Nephron (organoid): Measurements from ENCODE around the gene PEX10.

Source experiments
- H3K27ac Mint-ChIP-seq, 3 experiments: 2 replicates each; pipeline ENCODE4 v1.8.0; 2020; ENCODE audit warnings: mixed read lengths in 3 of 3, mild to moderate bottlenecking in 2 of 3, moderate library complexity in 1 of 3
- H3K27me3 Mint-ChIP-seq: 2 replicates; pipeline ENCODE4 v1.8.0; 2021; ENCODE audit warnings: low read depth, mild to moderate bottlenecking, moderate library complexity, mixed read lengths
- H3K36me3 Mint-ChIP-seq: 2 replicates; pipeline ENCODE4 v1.8.0; 2020; ENCODE audit warnings: low read depth, mixed read lengths
- H3K4me1 Mint-ChIP-seq: 2 replicates; pipeline ENCODE4 v1.8.0; 2020; ENCODE audit warnings: mixed read lengths
- H3K4me3 Mint-ChIP-seq, 3 experiments: 2 replicates each; pipeline ENCODE4 v1.8.0; 2020; ENCODE audit warnings: mild to moderate bottlenecking in 3 of 3, mixed read lengths in 3 of 3, moderate library complexity in 2 of 3
- H3K9me3 Mint-ChIP-seq: 2 replicates; pipeline ENCODE4 v1.8.0; 2020; ENCODE audit warnings: mixed read lengths
- TF ChIP-seq, protein P1 (sequence below), 3 experiments: fragments of 200-600 bp; sonication (generic); IDR thresholded peaks; one replicate each; pipeline ENCODE4 v1.5.0; 2021; ENCODE audit warnings: antibody characterized with exemption in 3 of 3; ENCODE audit not compliant: unreplicated experiment in 3 of 3

The PEX10 gene

DNA sequence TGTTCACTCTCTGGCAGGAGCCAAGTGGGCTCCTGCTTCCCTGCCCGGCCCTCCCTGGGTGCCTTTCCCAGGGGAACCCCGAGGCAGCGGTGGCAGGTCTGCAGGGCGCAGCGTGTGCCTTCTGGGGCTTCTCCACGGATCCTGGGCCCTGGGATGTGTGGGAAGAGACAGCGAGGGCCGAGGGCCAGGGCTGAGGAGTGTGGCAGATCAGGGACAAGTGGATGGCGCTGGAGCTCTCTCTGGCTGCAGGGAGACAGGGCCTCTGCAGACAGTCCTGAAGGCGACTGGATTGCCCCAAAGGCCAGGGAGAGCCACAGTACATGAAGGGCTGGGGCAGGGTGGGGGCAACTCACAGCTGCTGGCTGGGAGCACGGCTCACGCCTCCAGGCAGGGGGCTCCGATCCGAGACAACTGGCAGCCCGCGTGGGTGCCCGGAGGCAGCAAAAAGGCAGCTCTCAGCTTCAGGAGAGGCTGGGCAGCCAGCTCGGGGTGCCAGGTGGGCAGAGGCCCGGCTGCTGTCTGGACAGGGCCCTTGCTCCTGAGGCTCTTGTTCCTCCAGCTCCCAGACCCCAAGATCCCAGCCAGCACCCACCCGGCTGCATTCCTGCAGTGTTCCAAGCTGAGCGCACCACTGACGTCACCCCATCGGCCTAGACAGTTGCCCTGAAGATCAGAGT lies 37.0 kb downstream of the PEX10 start:
- TF ChIP-seq, protein P1, sequence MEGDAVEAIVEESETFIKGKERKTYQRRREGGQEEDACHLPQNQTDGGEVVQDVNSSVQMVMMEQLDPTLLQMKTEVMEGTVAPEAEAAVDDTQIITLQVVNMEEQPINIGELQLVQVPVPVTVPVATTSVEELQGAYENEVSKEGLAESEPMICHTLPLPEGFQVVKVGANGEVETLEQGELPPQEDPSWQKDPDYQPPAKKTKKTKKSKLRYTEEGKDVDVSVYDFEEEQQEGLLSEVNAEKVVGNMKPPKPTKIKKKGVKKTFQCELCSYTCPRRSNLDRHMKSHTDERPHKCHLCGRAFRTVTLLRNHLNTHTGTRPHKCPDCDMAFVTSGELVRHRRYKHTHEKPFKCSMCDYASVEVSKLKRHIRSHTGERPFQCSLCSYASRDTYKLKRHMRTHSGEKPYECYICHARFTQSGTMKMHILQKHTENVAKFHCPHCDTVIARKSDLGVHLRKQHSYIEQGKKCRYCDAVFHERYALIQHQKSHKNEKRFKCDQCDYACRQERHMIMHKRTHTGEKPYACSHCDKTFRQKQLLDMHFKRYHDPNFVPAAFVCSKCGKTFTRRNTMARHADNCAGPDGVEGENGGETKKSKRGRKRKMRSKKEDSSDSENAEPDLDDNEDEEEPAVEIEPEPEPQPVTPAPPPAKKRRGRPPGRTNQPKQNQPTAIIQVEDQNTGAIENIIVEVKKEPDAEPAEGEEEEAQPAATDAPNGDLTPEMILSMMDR (IDR thresholded peaks at IDR 0.05; ENCODE audit: unreplicated experiment in 3 of 3), result no peak
- peaks cover 15% of the 10 kb centered on the region for H3K4me1 Mint-ChIP-seq
- H3K9me3 Mint-ChIP-seq, result no peaks in the 10 kb centered on the region
- no peak overlapping the region for H3K27ac Mint-ChIP-seq
- no peak overlapping the region for H3K4me3 Mint-ChIP-seq
- H3K36me3 Mint-ChIP-seq, result peaks cover 5% of the 10 kb centered on the region
- no peaks in the 10 kb centered on the region for H3K27me3 Mint-ChIP-seq

DNA sequence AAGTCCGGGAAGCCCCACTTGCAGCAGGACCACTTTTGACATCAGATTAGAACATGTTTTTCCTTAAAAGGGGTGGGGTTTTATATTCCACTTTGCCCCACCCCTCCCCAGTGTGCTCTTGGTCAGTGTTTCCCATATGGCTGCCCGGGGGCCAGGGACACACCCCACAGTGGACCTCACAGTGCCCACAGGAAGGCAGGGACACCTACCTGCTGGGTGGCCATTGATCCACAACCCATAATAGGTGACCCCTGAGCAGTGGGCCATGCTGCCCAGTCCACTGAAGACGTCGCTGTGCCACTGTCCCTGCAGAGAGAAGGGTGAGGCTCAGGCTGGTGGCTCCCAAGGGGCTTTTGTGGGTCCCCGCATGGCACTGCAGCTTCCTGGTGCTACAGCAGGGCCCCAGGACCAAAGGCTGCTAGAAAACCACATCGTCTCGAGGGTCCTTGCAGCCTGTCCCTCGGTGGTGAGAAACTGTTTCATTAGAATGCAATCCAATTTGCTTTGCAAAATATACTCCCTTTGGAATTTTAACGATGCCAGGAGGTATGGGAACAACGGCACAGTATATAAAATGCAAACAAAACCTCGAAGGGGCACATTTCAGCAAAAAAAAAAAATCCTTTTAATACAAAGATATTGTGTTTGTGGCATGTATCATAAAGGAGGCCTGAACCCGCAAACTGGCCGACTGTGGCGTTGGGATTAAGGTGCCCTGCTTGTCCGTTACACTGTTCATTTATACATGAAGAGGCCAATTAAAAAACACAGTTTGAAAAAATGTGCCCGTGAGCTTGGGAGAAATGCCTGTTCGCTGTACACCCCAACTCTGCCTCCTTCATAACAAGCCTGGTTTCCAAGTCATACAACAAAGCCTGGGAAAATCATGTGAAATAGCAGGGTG lies 37.9 kb downstream of the PEX10 start:
- Mint-ChIP-seq H3K9me3 (no peaks in the 10 kb centered on the region), H3K4me1 (peaks cover 12% of the 10 kb centered on the region), H3K27me3 (no peaks in the 10 kb centered on the region), H3K36me3 (peaks cover 13% of the 10 kb centered on the region), H3K27ac (no peak overlapping the region), H3K4me3 (no peak overlapping the region)
- TF ChIP-seq, protein P1 (IDR thresholded peaks at IDR 0.05; ENCODE audit: unreplicated experiment in 3 of 3), result no peak

DNA sequence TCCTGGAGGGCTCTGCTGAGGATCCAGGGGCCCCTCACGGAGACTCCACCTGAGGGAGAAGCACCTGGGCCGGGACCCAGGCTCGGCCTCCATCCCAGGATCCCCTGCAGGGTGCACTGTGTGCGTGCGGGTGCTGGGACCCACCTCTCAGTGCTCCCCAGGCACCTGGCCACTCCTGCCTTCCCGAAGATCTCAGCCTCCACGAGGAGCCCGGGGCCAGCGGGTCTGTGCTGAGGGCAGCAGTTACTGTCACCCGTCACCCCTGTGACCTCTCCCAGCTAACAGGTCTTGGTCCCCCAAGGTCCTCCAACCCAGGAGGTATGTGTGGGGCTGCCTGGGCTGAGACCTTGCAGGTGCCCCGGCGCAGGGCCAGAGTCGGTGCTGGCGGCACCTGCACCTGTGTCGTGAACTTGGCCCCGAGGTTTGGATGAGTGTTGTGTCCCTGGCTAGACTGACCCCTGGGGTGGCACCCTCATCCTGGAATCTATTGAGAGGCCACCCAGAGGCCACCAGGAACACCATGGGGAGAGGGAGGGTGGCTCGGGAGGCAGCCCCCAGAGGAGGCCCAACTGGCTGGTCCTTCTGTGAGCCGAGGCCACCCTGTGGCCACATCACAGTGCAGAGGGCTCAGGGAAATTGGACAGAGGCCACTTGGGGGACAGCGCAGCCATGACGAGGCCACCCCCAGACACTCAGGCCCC lies 38.7 kb downstream of the PEX10 start:
- Mint-ChIP-seq H3K4me1 (peaks cover 3% of the 10 kb centered on the region), H3K27ac (no peak overlapping the region)
- TF ChIP-seq, protein P1 (IDR thresholded peaks at IDR 0.05; ENCODE audit: unreplicated experiment in 3 of 3), result no peak

DNA sequence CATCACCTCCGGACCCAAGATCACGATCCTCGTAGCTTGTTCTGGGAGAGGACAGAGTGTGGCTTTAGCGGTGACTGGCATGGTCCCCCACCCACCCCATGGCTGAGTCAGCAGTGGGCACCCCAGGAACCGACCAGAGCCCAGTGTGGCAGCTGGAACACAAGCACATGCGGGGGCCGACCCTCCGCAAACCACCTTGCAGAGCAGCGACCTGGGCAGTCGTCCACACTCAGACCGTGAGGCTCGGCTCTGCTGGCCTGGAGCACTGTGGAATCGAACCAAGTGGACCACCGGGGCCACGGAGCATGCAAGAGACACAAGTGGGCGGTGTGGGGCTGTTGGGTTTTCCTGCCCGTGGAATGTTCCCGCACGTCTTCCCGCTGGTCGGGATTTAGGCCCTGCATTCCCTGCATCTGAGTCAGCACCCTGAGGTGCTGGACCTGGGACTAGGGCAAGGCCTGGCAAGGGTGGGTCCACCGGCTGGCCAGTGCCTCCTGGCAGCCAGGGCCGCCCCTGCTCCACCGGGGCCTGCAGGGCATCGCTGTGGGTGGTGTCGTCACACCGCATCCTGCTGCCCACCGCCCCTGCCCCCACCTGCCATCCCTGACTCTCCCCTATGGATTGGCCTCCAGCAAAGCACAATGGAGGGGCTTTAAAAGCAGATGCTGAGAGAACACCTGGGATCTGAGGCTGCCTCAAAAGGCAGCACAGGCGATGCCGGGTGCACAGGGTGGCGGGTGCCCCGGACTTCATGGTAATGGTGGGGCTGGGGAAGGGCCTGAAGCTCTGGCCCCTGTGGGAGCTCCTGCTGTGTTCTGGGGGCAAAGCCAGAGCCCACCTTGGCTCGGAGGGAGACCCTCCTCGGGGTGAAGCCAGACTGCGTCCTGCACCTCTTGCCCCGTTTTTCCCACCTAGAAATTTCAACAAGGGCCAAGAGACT lies 39.5 kb downstream of the PEX10 start:
- Mint-ChIP-seq H3K27me3 (no peaks in the 10 kb centered on the region), H3K9me3 (no peaks in the 10 kb centered on the region), H3K27ac (no peak overlapping the region), H3K4me1 (peaks cover 3% of the 10 kb centered on the region), H3K36me3 (peaks cover 22% of the 10 kb centered on the region), H3K4me3 (no peak overlapping the region)
- TF ChIP-seq, protein P1 (IDR thresholded peaks at IDR 0.05; ENCODE audit: unreplicated experiment in 3 of 3), result no peak

More for the DNA sequence above, 38.7 kb downstream of the PEX10 start:
- Mint-ChIP-seq H3K9me3 (no peaks in the 10 kb centered on the region), H3K4me3 (no peak overlapping the region), H3K36me3 (peaks cover 13% of the 10 kb centered on the region), H3K27me3 (no peaks in the 10 kb centered on the region)

DNA sequence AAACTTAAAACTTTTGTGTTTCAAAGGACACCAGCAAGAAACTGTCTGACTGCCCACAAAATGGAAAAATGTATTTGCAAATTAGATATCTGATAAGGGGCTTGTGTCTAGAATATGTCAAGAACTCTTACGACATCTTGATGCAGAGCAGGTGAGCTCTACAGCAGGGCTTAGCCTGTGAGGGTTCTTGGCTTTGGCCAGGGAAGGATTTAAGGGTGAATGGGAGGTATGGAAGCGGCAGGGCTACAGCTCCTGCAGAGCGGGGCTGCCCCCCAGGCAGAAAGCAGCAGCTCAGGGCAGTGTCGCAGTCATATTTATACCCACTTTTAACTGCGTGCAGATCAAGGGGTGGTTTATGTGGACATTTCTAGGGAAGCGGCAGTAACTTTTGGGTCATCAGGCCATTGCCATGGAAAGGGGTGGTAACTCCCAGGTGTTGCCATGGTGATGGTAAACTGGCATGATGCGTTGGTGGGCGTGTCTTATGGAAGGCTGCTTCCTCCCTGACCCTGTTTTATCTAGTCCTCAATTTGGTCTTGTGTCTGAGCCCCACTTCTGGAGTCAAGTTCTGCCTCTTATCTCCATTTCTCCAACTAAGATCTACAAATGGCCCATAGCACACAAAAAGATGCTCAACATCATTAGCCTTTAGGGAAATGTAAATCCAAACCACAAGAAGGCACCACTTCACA lies 44.2 kb downstream of the PEX10 start:
- TF ChIP-seq, protein P1 (IDR thresholded peaks at IDR 0.05; ENCODE audit: unreplicated experiment in 3 of 3), result no peak
- no peak overlapping the region for H3K27ac Mint-ChIP-seq
- H3K4me1 Mint-ChIP-seq, result no peaks in the 10 kb centered on the region

More for the DNA sequence above, 44.2 kb downstream of the PEX10 start:
- Mint-ChIP-seq H3K9me3 (peaks cover 8% of the 10 kb centered on the region), H3K27me3 (no peaks in the 10 kb centered on the region), H3K36me3 (peaks cover 47% of the 10 kb centered on the region), H3K4me3 (no peak overlapping the region)
